Breast epithelium (tissue), 4 donors: ENCODE data around the gene ALMS1. TPM values are rescaled to one million over a fixed set of nuclear protein-coding genes. Genes with fewer than 3 reads are reported as not detected.

Experiments
- DNase-seq, 2 donors: peaks; one replicate each; pipeline ENCODE4 v3.0.0-alpha.2; 2019; ENCODE audit warnings: low spot score in 2 of 2
- H3K27ac ChIP-seq, 2 donors: fragments of 200-600 bp; sonication (generic) in 1 of 2; one replicate each; pipeline ENCODE4 v1.5.1; 2016 to 2019; ENCODE audit warnings: mild to moderate bottlenecking in 1 of 2
- H3K27me3 ChIP-seq, 2 donors: fragments of 200-600 bp; sonication (generic) in 1 of 2; one replicate each; pipeline versions ENCODE4 v1.5.1 to v1.6.0; 2017 to 2019; ENCODE audit warnings: control low read depth in 1 of 2, mild to moderate bottlenecking in 1 of 2
- H3K36me3 ChIP-seq: fragments of 200-600 bp; one replicate; pipeline ENCODE4 v1.5.1; 2019
- H3K4me1 ChIP-seq, 2 donors: fragments of 200-600 bp; sonication (generic); one replicate each; pipeline ENCODE4 v1.5.1; 2016 to 2019; ENCODE audit warnings: control low read depth in 1 of 2
- H3K4me3 ChIP-seq, 3 donors: fragments of 200-600 bp; sonication (generic); 1 replicate in 2 of 3; 2 replicates in 1 of 3; pipeline ENCODE4 v1.5.1; 2016 to 2019; ENCODE audit warnings: mild to moderate bottlenecking in 3 of 3, moderate library complexity in 2 of 3
- H3K9me3 ChIP-seq, 2 donors: fragments of 200-600 bp; sonication (generic) in 1 of 2; one replicate each; pipeline ENCODE4 v1.5.1; 2016 to 2019; ENCODE audit warnings: control low read depth in 1 of 2
- POLR2A ChIP-seq: fragments of 450-650 bp; IDR thresholded peaks from one replicate; pipeline ENCODE4 v1.6.1; 2016; ENCODE audit warnings: antibody characterized with exemption, mild to moderate bottlenecking, moderate library complexity
- POLR2AphosphoS5 ChIP-seq, 3 donors: sonication (generic); formaldehyde crosslinking; IDR thresholded peaks; one replicate each; pipeline ENCODE4 v1.6.1; 2017; ENCODE audit warnings: antibody characterized with exemption in 3 of 3
- intact Hi-C: fragments of 100-400 bp; cut with DNase I; formaldehyde crosslinking; loops from one replicate; pipeline ENCODE4 v1.15.1; 2023; ENCODE audit warnings: low total_unique reads
- total RNA-seq, 3 donors: library from RNA; depleted of rRNA; stranded (reverse); fragments of >200 nt; gene quantifications; one replicate each; pipeline ENCODE4 v1.1.0, GENCODE V29; 2016
- TF ChIP-seq, protein P1 (sequence below), 3 donors: fragments of 450-650 bp; IDR thresholded peaks; one replicate each; pipeline ENCODE4 v1.5.1; 2016 to 2017; ENCODE audit warnings: antibody characterized with exemption in 3 of 3, mild to moderate bottlenecking in 3 of 3, moderate library complexity in 3 of 3

Gene ALMS1
- total RNA-seq, 3 donors from 2014 or later: 38.7 to 53.1 (median 40.6) TPM

GRCh38 chr2:73436019-73436418 lies 50.4 kb downstream of the ALMS1 start:
- intact Hi-C loops: no loop called here
- Histone ChIP-seq H3K36me3 (peaks cover 4% of the 10 kb centered on the region), H3K27me3 (no peaks in the 10 kb centered on the region), H3K4me3 (no peak overlapping the region), H3K9me3 (peaks cover 8 to 16% of the 10 kb centered on the region in 2 donors), H3K27ac (no peak overlapping the region), H3K4me1 (no peaks in the 10 kb centered on the region)
- TF ChIP-seq, protein P1, sequence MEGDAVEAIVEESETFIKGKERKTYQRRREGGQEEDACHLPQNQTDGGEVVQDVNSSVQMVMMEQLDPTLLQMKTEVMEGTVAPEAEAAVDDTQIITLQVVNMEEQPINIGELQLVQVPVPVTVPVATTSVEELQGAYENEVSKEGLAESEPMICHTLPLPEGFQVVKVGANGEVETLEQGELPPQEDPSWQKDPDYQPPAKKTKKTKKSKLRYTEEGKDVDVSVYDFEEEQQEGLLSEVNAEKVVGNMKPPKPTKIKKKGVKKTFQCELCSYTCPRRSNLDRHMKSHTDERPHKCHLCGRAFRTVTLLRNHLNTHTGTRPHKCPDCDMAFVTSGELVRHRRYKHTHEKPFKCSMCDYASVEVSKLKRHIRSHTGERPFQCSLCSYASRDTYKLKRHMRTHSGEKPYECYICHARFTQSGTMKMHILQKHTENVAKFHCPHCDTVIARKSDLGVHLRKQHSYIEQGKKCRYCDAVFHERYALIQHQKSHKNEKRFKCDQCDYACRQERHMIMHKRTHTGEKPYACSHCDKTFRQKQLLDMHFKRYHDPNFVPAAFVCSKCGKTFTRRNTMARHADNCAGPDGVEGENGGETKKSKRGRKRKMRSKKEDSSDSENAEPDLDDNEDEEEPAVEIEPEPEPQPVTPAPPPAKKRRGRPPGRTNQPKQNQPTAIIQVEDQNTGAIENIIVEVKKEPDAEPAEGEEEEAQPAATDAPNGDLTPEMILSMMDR (IDR thresholded peaks at IDR 0.05): no peak
- no peak for TF ChIP-seq POLR2A
- no peak for TF ChIP-seq POLR2AphosphoS5 (IDR thresholded peaks at IDR 0.05)
- no peak for DNase-seq

DNA sequence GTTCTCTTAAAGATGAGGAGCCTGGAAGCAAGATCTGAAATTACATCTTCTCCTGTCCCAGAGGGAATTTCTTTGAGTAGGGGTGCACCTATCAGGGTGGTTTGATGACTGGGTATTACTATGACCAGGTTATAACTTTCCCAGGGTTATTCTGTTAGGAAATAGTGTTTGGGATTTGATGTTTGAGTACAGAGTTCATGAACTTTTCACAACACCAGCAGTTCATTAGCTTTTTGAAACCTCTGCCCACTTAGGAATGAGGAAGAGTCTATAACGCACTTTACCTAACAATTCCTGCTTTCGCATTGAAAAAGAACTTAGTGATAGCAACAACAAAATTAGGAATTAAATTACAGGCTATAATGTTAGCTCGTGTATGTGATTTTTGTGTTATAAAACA lies 58.6 kb downstream of the ALMS1 start:
- no peaks in the 10 kb centered on the region for H3K27me3 ChIP-seq
- no peaks in the 10 kb centered on the region for H3K9me3 ChIP-seq
- no peak overlapping the region for H3K4me3 ChIP-seq
- intact Hi-C loops: no loop called here
- H3K36me3 ChIP-seq: peaks cover 10% of the 10 kb centered on the region
- no peak overlapping the region for H3K27ac ChIP-seq
- no peak for DNase-seq
- H3K4me1 ChIP-seq: no peaks in the 10 kb centered on the region
- TF ChIP-seq POLR2AphosphoS5 (IDR thresholded peaks at IDR 0.05): no peak
- TF ChIP-seq, protein P1 (IDR thresholded peaks at IDR 0.05): no peak
- no peak for TF ChIP-seq POLR2A

GRCh38 chr2:73448856-73449255 lies 63.2 kb downstream of the ALMS1 start:
- no peak for DNase-seq
- intact Hi-C loops: no loop called here
- Histone ChIP-seq H3K27ac (no peak overlapping the region), H3K4me3 (no peak overlapping the region), H3K36me3 (peaks cover 10% of the 10 kb centered on the region), H3K4me1 (no peaks in the 10 kb centered on the region), H3K27me3 (no peaks in the 10 kb centered on the region), H3K9me3 (no peaks in the 10 kb centered on the region)
- no peak for TF ChIP-seq POLR2AphosphoS5 (IDR thresholded peaks at IDR 0.05)
- TF ChIP-seq, protein P1 (IDR thresholded peaks at IDR 0.05): no peak
- no peak for TF ChIP-seq POLR2A

GRCh38 chr2:73449404-73449803 lies 63.8 kb downstream of the ALMS1 start:
- H3K36me3 ChIP-seq: peaks cover 10% of the 10 kb centered on the region
- TF ChIP-seq, protein P1 (IDR thresholded peaks at IDR 0.05): no peak
- TF ChIP-seq POLR2A (no peak), POLR2AphosphoS5 (IDR thresholded peaks at IDR 0.05) (no peak)
- intact Hi-C loops: no loop called here

GRCh38 chr2:73451263-73451972 lies 65.8 kb downstream of the ALMS1 start:
- Histone ChIP-seq H3K27ac (no peak overlapping the region), H3K27me3 (no peaks in the 10 kb centered on the region), H3K36me3 (peaks cover 10% of the 10 kb centered on the region), H3K4me3 (no peak overlapping the region), H3K9me3 (no peaks in the 10 kb centered on the region), H3K4me1 (no peaks in the 10 kb centered on the region)
- TF ChIP-seq POLR2A (no peak), POLR2AphosphoS5 (IDR thresholded peaks at IDR 0.05) (no peak)
- TF ChIP-seq, protein P1 (IDR thresholded peaks at IDR 0.05): no peak
- intact Hi-C loops: no loop called here
- DNase-seq: no peak

More at GRCh38 chr2:73449404-73449803, 63.8 kb downstream of the ALMS1 start:
- Histone ChIP-seq H3K4me3 (no peak overlapping the region), H3K27me3 (no peaks in the 10 kb centered on the region), H3K27ac (no peak overlapping the region), H3K4me1 (no peaks in the 10 kb centered on the region), H3K9me3 (no peaks in the 10 kb centered on the region)
- no peak for DNase-seq
